ENCODE data around the gene ZDHHC14.

Gene ZDHHC14

GRCh38 chr6:157538698-157539097, 157.7 kb downstream of the ZDHHC14 start:
- Histone ChIP-seq H3K4me3 (ENCODE audit: insufficient read length, low read depth) (no peak overlapping the region), H3K27me3 (ENCODE audit: insufficient read depth, insufficient read length) (no peaks in the 10 kb centered on the region), H3K9me3 (ENCODE audit: insufficient read depth, low read length) (no peaks in the 10 kb centered on the region), H3K4me1 (ENCODE audit: insufficient read depth, insufficient read length) (peaks cover 4% of the 10 kb centered on the region), H3K9ac (ENCODE audit: insufficient read length, low read depth) (no peak overlapping the region), H3K36me3 (ENCODE audit: insufficient read depth, insufficient read length, low read length) (no peaks in the 10 kb centered on the region)
- no peak for TF ChIP-seq YY1 (IDR thresholded peaks at IDR 0.05; ENCODE audit: insufficient read depth, insufficient read length)
- TF ChIP-seq SUZ12 (IDR thresholded peaks at IDR 0.05; ENCODE audit: extremely low read depth, insufficient read depth, insufficient read length): no peak
- TF ChIP-seq ZNF274 (IDR thresholded peaks at IDR 0.05; ENCODE audit: low read depth, low read length): no peak
- DNase-seq (ENCODE audit: low read depth, low spot score): no peak

GRCh38 chr6:157539421-157539822, 158.4 kb downstream of the ZDHHC14 start:
- TF ChIP-seq YY1 (IDR thresholded peaks at IDR 0.05; ENCODE audit: insufficient read depth, insufficient read length): no peak
- no peak for TF ChIP-seq ZNF274 (IDR thresholded peaks at IDR 0.05; ENCODE audit: low read depth, low read length)
- TF ChIP-seq SUZ12 (IDR thresholded peaks at IDR 0.05; ENCODE audit: extremely low read depth, insufficient read depth, insufficient read length): no peak
- Histone ChIP-seq H3K9ac (ENCODE audit: insufficient read length, low read depth) (no peak overlapping the region), H3K36me3 (ENCODE audit: insufficient read depth, insufficient read length, low read length) (no peaks in the 10 kb centered on the region), H3K27me3 (ENCODE audit: insufficient read depth, insufficient read length) (no peaks in the 10 kb centered on the region), H3K4me1 (ENCODE audit: insufficient read depth, insufficient read length) (no peaks in the 10 kb centered on the region), H3K4me3 (ENCODE audit: insufficient read length, low read depth) (no peak overlapping the region), H3K9me3 (ENCODE audit: insufficient read depth, low read length) (no peaks in the 10 kb centered on the region)
- no peak for DNase-seq (ENCODE audit: low read depth, low spot score)

GRCh38 chr6:157539900-157540752, 159.1 kb downstream of the ZDHHC14 start:
- DNase-seq (ENCODE audit: low read depth, low spot score): no peak
- TF ChIP-seq YY1 (IDR thresholded peaks at IDR 0.05; ENCODE audit: insufficient read depth, insufficient read length): no peak
- TF ChIP-seq SUZ12 (IDR thresholded peaks at IDR 0.05; ENCODE audit: extremely low read depth, insufficient read depth, insufficient read length): no peak
- TF ChIP-seq ZNF274 (IDR thresholded peaks at IDR 0.05; ENCODE audit: low read depth, low read length): no peak
- no peaks in the 10 kb centered on the region for H3K4me1 ChIP-seq (ENCODE audit: insufficient read depth, insufficient read length)
- H3K36me3 ChIP-seq (ENCODE audit: insufficient read depth, insufficient read length, low read length): no peaks in the 10 kb centered on the region
- no peak overlapping the region for H3K9ac ChIP-seq (ENCODE audit: insufficient read length, low read depth)
- H3K27me3 ChIP-seq (ENCODE audit: insufficient read depth, insufficient read length): no peaks in the 10 kb centered on the region
- no peak overlapping the region for H3K4me3 ChIP-seq (ENCODE audit: insufficient read length, low read depth)
- H3K9me3 ChIP-seq (ENCODE audit: insufficient read depth, low read length): no peaks in the 10 kb centered on the region

- Histone ChIP-seq H3K4me3 (ENCODE audit: insufficient read length, low read depth) (no peak overlapping the region), H3K9ac (ENCODE audit: insufficient read length, low read depth) (no peak overlapping the region), H3K9me3 (ENCODE audit: insufficient read depth, low read length) (no peaks in the 10 kb centered on the region), H3K27me3 (ENCODE audit: insufficient read depth, insufficient read length) (no peaks in the 10 kb centered on the region), H3K4me1 (ENCODE audit: insufficient read depth, insufficient read length) (no peaks in the 10 kb centered on the region), H3K36me3 (ENCODE audit: insufficient read depth, insufficient read length, low read length) (no peaks in the 10 kb centered on the region)
- DNase-seq (ENCODE audit: low read depth, low spot score): no peak
- no peak for TF ChIP-seq YY1 (IDR thresholded peaks at IDR 0.05; ENCODE audit: insufficient read depth, insufficient read length)
- no peak for TF ChIP-seq ZNF274 (IDR thresholded peaks at IDR 0.05; ENCODE audit: low read depth, low read length)
- TF ChIP-seq SUZ12 (IDR thresholded peaks at IDR 0.05; ENCODE audit: extremely low read depth, insufficient read depth, insufficient read length): no peak
Observed at GRCh38 chr6:157541618-157542413, 160.8 kb downstream of the ZDHHC14 start.

- H3K36me3 ChIP-seq (ENCODE audit: insufficient read depth, insufficient read length, low read length): no peaks in the 10 kb centered on the region
- H3K4me3 ChIP-seq (ENCODE audit: insufficient read length, low read depth): no peak overlapping the region
- H3K9me3 ChIP-seq (ENCODE audit: insufficient read depth, low read length): no peaks in the 10 kb centered on the region
- no peaks in the 10 kb centered on the region for H3K27me3 ChIP-seq (ENCODE audit: insufficient read depth, insufficient read length)
- no peak overlapping the region for H3K9ac ChIP-seq (ENCODE audit: insufficient read length, low read depth)
- TF ChIP-seq ZNF274 (IDR thresholded peaks at IDR 0.05; ENCODE audit: low read depth, low read length) (no peak), YY1 (IDR thresholded peaks at IDR 0.05; ENCODE audit: insufficient read depth, insufficient read length) (no peak), SUZ12 (IDR thresholded peaks at IDR 0.05; ENCODE audit: extremely low read depth, insufficient read depth, insufficient read length) (no peak)
- no peaks in the 10 kb centered on the region for H3K4me1 ChIP-seq (ENCODE audit: insufficient read depth, insufficient read length)
- no peak for DNase-seq (ENCODE audit: low read depth, low spot score)
Observed at GRCh38 chr6:157542414-157543160, 161.6 kb downstream of the ZDHHC14 start.

- Histone ChIP-seq H3K36me3 (ENCODE audit: insufficient read depth, insufficient read length, low read length) (no peaks in the 10 kb centered on the region), H3K9ac (ENCODE audit: insufficient read length, low read depth) (no peak overlapping the region), H3K4me3 (ENCODE audit: insufficient read length, low read depth) (no peak overlapping the region), H3K4me1 (ENCODE audit: insufficient read depth, insufficient read length) (peaks cover 3% of the 10 kb centered on the region), H3K9me3 (ENCODE audit: insufficient read depth, low read length) (peaks cover 23% of the 10 kb centered on the region; the same call in 1 of the 2 replicates), H3K27me3 (ENCODE audit: insufficient read depth, insufficient read length) (peaks cover 2% of the 10 kb centered on the region)
- DNase-seq (ENCODE audit: low read depth, low spot score): no peak
- no peak for TF ChIP-seq YY1 (IDR thresholded peaks at IDR 0.05; ENCODE audit: insufficient read depth, insufficient read length)
- TF ChIP-seq SUZ12 (IDR thresholded peaks at IDR 0.05; ENCODE audit: extremely low read depth, insufficient read depth, insufficient read length): no peak
- TF ChIP-seq ZNF274 (IDR thresholded peaks at IDR 0.05; ENCODE audit: low read depth, low read length): no peak
Observed at GRCh38 chr6:157546321-157546720, 165.3 kb downstream of the ZDHHC14 start.
